GM10248 (cell line): ENCODE measurements around the gene WDFY2.
"Not testable (repeated sequence)": the region's sequence is repeated elsewhere in the genome, so short reads cannot be mapped to it uniquely, and the experiment has no call there.

Source experiments
- CTCF ChIA-PET: fragments of 300-600 bp; sonication (Branson Sonifier 250); formaldehyde crosslinking; extraction: SDS; loops from one replicate; lab custom pipeline; 2021; ENCODE audit warnings: antibody characterized with exemption; lab: Yijun Ruan, JAX
- POLR2A ChIA-PET: fragments of 350-650 bp; sonication (Branson Sonifier 250); formaldehyde crosslinking; extraction: SDS; loops from one replicate; lab custom pipeline; 2020; ENCODE audit warnings: antibody characterized with exemption; lab: Yijun Ruan, JAX
- DNase-seq: peaks from one replicate; pipeline ENCODE4 v3.0.0; 2012; ENCODE audit errors: extremely low spot score
- TF ChIP-seq, protein P1 (sequence below): IDR thresholded peaks from 2 replicates; pipeline ENCODE4 v1.5.1; 2012; ENCODE audit warnings: mild to moderate bottlenecking, low read depth; ENCODE audit errors: extremely low read depth, missing control alignments, control extremely low read depth

WDFY2 gene

DNA sequence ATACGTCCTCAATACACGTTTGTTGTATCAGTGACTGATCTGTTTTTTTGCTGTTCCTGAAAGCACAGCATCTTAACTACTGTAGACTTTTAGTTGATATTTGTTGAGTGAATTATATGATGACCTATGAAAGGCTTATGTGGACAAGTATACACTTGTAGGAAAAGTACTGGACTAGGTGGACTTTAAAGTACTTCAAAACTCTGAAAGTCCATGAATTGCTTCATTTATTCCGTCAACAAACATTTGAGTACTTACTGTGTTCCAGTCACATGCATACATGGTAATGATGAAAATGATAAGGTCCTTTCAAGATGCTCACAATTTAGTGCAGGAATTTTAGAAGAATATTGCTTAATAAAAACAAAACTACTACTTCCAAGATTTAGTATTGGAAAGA, 3.1 kb downstream of the WDFY2 start:
- CTCF ChIA-PET = interaction anchor here (1.1 to 3.1 kb wide), 3 partner anchors 8 to 198 kb away, joined by 3 to 15 read pairs (median 3); no protein-coding TSS in a partner anchor

DNA sequence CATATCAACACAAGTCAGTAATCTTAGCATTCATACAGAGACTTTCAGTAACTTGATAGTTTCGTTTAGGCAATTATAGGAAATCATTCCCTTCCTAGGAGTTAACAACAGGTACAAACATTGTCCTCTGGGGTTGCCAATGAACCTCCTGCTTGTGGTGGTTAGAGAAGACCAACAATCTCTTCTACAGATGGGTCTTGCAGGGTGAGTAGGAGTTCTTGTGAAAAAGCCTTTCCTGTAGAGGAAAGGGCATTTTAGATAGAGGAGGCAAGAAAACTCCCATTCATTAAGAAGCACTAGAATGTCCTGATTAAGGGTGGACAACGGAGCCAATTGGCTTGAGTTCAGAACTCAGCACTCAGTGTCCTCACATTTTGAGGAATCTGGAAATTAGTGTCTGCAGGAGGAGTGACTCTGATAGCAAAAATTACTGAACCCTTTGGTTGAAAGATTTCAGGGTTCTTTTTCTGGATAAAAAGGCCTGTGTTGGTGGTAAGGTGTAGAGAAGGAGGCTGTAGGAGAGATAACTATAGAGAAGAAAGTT, 4.2 kb downstream of the WDFY2 start:
- ChIA-PET CTCF (no interaction called here), POLR2A (no interaction called here)
- DNase-seq = no peak
- TF ChIP-seq, protein P1, sequence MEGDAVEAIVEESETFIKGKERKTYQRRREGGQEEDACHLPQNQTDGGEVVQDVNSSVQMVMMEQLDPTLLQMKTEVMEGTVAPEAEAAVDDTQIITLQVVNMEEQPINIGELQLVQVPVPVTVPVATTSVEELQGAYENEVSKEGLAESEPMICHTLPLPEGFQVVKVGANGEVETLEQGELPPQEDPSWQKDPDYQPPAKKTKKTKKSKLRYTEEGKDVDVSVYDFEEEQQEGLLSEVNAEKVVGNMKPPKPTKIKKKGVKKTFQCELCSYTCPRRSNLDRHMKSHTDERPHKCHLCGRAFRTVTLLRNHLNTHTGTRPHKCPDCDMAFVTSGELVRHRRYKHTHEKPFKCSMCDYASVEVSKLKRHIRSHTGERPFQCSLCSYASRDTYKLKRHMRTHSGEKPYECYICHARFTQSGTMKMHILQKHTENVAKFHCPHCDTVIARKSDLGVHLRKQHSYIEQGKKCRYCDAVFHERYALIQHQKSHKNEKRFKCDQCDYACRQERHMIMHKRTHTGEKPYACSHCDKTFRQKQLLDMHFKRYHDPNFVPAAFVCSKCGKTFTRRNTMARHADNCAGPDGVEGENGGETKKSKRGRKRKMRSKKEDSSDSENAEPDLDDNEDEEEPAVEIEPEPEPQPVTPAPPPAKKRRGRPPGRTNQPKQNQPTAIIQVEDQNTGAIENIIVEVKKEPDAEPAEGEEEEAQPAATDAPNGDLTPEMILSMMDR = no peak

More for the DNA sequence above, 3.1 kb downstream of the WDFY2 start:
- POLR2A ChIA-PET = interaction anchor here (3.8 kb wide), 1 partner anchor 134 kb away, joined by 26 read pairs; the partner anchor contains the start of gene INTS6
- no peak for DNase-seq
- TF ChIP-seq, protein P1 = no peak

DNA sequence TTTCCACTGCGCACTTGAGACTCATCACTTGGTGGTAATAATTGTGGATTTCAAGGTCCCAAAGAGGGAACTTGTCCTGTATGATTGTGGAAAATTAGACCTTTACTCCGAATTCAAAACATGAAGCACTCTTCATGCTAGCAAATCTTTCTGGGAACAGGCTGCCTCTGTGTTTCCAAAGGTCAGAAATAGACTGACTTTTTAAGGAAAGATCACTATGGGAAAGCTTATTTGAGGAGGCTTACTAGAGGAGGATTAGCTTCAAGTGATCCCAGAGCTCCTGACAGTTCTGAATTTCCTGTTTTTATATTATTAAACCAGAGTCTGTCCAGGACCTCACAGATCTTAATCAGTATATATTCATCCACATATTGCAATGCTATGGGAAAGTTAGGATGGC, 5.5 kb downstream of the WDFY2 start:
- POLR2A ChIA-PET = interaction anchor here (0.8 kb wide), 1 partner anchor 137 kb away, joined by 4 read pairs; the partner anchor contains the start of gene INTS6
- CTCF ChIA-PET = interaction anchor here (1.0 to 1.5 kb wide), 4 partner anchors 10 to 144 kb away, joined by 3 to 4 read pairs (median 4); no protein-coding TSS in a partner anchor
- DNase-seq = no peak
- TF ChIP-seq, protein P1 = no peak

DNA sequence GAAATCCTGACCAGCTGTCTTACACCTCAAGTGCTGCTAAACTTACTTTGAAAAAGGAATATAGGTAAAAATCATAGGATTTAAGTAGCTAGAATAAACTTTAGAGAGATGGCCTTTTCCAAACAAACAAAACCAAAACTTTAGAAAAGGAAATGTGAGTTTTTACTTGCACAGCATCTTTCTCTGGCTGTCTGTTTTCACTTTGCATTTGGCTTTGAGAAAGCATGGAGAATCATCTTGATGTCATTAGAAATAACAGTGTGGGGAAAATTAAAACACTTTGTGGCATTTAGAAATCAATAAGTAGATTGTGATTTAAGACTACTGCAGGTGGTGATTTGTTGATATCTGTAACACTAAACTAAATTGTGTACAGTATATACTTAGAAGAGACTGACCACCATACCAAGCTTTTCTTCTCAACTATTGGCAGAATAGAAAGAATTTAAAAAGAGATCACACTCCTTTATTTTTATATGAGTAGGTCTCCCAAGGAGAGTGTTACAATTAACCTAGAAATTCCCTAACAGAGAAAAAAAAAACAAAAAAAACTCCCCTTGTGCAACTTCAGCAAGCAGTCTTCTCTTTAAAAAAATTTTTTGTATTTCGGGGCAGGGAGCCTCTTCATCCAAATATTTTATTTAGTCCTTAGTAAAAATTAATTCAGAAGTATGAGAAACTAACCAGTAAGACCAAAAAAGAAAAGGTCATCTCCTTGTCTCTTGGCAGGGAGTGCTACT, 6.1 kb downstream of the WDFY2 start:
- no peak for DNase-seq
- ChIA-PET CTCF (interaction anchor here (1.0 to 1.5 kb wide), 4 partner anchors 9 to 143 kb away, joined by 3 to 4 read pairs (median 4); no protein-coding TSS in a partner anchor), POLR2A (interaction anchor here (0.7 to 0.9 kb wide), 3 partner anchors 17 to 137 kb away, joined by 4 read pairs; partner anchors contain the start of gene INTS6)
- TF ChIP-seq, protein P1 = no peak

DNA sequence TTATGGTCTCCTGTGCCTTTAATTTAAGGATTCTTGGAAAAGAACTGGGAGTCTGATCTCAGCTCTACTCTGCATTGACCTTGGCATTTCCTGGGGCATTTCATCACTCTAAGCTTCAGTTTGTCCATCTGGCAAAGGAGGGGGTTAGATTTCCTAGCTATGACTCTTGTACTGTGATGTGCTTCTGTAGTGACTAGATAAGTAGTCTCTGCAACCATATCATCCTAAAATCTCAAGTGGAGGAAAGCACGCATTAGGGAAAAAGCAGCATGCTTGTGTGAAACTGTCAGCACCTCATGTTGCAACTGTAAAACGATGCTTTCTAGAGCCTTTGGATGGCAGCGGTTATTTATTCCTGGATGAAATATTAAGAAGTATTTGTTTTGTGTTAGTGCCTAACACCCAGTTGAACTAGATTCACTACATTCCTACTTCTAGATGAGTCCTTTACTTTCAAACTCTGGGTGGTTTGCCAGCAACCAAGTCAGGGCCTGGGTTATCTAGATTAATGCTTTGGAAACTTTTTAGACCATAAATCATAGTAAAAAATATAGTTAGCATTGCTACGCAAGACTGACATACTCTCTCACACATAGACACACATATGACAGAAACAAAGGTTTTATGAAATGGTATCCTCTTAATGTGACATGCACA, 6.8 kb downstream of the WDFY2 start:
- ChIA-PET POLR2A (interaction anchor here (0.5 to 0.9 kb wide), 2 partner anchors 56 to 138 kb away, joined by 4 to 8 read pairs; partner anchors contain the start of gene INTS6), CTCF (interaction anchor here (1.3 kb wide), 1 partner anchor 14 kb away, joined by 3 read pairs; no protein-coding TSS in a partner anchor)
- TF ChIP-seq, protein P1 = no peak
- no peak for DNase-seq

DNA sequence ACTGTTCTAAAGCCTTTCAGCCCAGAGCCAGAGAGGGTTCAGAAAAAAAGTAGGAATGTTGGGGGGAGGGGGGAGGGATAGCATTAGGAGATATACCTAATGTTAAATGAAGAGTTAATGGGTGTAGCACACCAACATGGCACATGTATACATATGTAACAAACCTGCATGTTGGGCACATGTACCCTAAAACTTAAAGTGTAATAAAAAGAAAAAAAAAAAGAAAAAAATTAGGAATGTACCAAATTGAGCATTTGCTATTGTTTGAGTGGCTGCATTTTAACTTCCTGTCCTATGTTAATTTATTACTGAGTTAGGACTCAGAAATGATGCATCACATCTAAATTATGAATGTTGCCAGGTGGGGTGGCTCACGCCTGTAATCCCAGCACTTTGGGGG, 7.7 kb downstream of the WDFY2 start:
- CTCF ChIA-PET, POLR2A ChIA-PET, DNase-seq: not testable (repeated sequence)
